ENCODE data around the gene FBXW8. TPM values are rescaled to one million over a fixed set of nuclear protein-coding genes. Genes with fewer than 3 reads are reported as not detected.

Gene FBXW8
- total and polyA plus RNA-seq, 4 donors: 3.9 to 20.3 (median 12.5) TPM

DNA sequence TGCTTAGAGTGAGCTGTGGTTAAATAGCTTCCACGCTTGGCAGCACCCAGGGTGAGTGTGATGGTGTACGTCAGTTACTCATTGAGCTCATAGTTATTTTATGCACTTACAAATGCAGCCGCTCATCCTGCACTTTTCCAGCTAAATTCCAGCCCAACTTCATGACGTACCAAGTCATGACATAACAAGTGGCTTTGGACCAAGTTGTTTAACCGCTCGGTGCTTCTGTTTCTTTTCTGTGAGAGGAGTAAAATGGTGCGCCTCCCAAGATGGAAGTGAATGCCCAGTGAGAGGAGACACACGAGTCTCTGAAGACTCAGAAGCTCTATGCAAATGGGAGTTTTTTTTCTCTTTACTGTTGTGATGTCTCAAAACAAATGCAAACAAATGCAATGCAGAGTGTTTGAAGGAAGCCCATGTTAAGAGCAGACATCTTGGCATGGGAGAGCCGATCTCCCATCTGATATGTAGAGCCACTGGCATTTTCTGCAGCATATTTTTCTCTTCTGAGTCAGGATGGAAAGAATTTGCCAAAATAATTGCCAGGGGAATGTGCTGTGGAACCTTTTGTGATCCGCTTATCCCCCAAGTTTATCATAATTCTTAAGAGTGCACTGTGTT is 72.2 kb downstream of the FBXW8 start:
- no peak overlapping the region for H3K27ac ChIP-seq (ENCODE audit: low read depth in 1 of 2, low read length in 1 of 2)
- H3K4me3 ChIP-seq: no peak overlapping the region
- DNase-seq: peak; percentile 42 to 85 (median 80)
- H3K9me3 ChIP-seq (ENCODE audit: control insufficient read depth in 4 of 4, insufficient read depth in 3 of 4, low read length in 3 of 4): no peaks in the 10 kb centered on the region
- peaks cover 0 to 16% (median 0%) of the 10 kb centered on the region in 5 donors for H3K4me1 ChIP-seq (ENCODE audit: control insufficient read depth in 5 of 5, insufficient read depth in 5 of 5, low read length in 5 of 5)
- no peaks in the 10 kb centered on the region for H3K27me3 ChIP-seq (ENCODE audit: control insufficient read depth in 3 of 3, insufficient read depth in 3 of 3, low read length in 2 of 3)
- ATAC-seq (ENCODE audit: insufficient read depth, low FRiP score): no peak
- TF ChIP-seq CTCF (IDR thresholded peaks at IDR 0.05; ENCODE audit: control extremely low read depth, extremely low read depth): no peak
- 86 to 89% methylated on average over 10 of the region's 10 CpGs for WGBS, 2 donors
- peaks cover 0 to 7% (median 6%) of the 10 kb centered on the region in 4 donors for H3K36me3 ChIP-seq (ENCODE audit: control insufficient read depth in 4 of 4, insufficient read depth in 4 of 4, low read length in 4 of 4)
- H3K9ac ChIP-seq (ENCODE audit: insufficient read depth in 1 of 2, low read length in 2 of 2): no peak overlapping the region

DNA sequence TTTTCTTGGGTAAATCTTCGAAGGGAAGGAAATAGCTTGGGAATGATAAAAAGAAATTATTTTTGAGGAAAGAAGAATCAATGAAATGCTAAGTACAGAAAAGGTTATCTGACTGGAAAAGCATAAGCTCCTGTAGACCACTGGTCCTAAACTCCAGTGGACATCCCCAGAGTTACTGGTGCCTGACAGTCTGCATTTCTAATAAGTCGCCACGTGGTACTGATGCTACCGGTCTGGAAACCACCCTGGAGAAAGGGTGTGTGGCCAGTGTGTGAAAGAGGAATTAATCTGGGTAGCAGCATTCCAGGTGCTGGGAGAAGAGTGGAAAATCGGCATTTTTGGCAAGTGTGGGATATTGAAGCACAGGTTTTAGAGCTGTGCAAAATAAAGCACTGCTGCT is 73.3 kb downstream of the FBXW8 start:
- Histone ChIP-seq H3K9me3 (ENCODE audit: control insufficient read depth in 4 of 4, insufficient read depth in 3 of 4, low read length in 3 of 4) (no peaks in the 10 kb centered on the region), H3K9ac (ENCODE audit: insufficient read depth in 1 of 2, low read length in 2 of 2) (no peak overlapping the region), H3K27me3 (ENCODE audit: control insufficient read depth in 3 of 3, insufficient read depth in 3 of 3, low read length in 2 of 3) (no peaks in the 10 kb centered on the region), H3K36me3 (ENCODE audit: control insufficient read depth in 4 of 4, insufficient read depth in 4 of 4, low read length in 4 of 4) (peaks cover 2 to 11% (median 7%) of the 10 kb centered on the region in 4 donors), H3K4me3 (no peak overlapping the region), H3K27ac (ENCODE audit: low read depth in 1 of 2, low read length in 1 of 2) (no peak overlapping the region), H3K4me1 (ENCODE audit: control insufficient read depth in 5 of 5, insufficient read depth in 5 of 5, low read length in 5 of 5) (peaks cover 0 to 16% (median 0%) of the 10 kb centered on the region in 5 donors)
- WGBS, 2 donors: 57 to 74% methylated on average over 5 of the region's 5 CpGs
- DNase-seq (no peak), ATAC-seq (ENCODE audit: insufficient read depth, low FRiP score) (no peak)
- TF ChIP-seq CTCF (IDR thresholded peaks at IDR 0.05; ENCODE audit: control extremely low read depth, extremely low read depth): no peak

- peaks cover 0 to 5% (median 0%) of the 10 kb centered on the region in 5 donors for H3K4me1 ChIP-seq (ENCODE audit: control insufficient read depth in 5 of 5, insufficient read depth in 5 of 5, low read length in 5 of 5)
- TF ChIP-seq CTCF (IDR thresholded peaks at IDR 0.05; ENCODE audit: control extremely low read depth, extremely low read depth): no peak
These were observed 79.6 kb downstream of the FBXW8 start for GRCh38 chr12:116990329-116990728.

More at GRCh38 chr12:116990329-116990728, 79.6 kb downstream of the FBXW8 start:
- H3K9ac ChIP-seq (ENCODE audit: insufficient read depth in 1 of 2, low read length in 2 of 2): no peak overlapping the region
- H3K27ac ChIP-seq (ENCODE audit: low read depth in 1 of 2, low read length in 1 of 2): peak overlapping the region in 1 of 2 donors; percentile 5
- peaks cover 8 to 22% (median 13%) of the 10 kb centered on the region in 4 donors for H3K36me3 ChIP-seq (ENCODE audit: control insufficient read depth in 4 of 4, insufficient read depth in 4 of 4, low read length in 4 of 4)
- H3K27me3 ChIP-seq (ENCODE audit: control insufficient read depth in 3 of 3, insufficient read depth in 3 of 3, low read length in 2 of 3): no peaks in the 10 kb centered on the region
- ATAC-seq (ENCODE audit: insufficient read depth, low FRiP score) (no peak), DNase-seq (no peak)
- no peaks in the 10 kb centered on the region for H3K9me3 ChIP-seq (ENCODE audit: control insufficient read depth in 4 of 4, insufficient read depth in 3 of 4, low read length in 3 of 4)
- no peak overlapping the region for H3K4me3 ChIP-seq

Measured in lung (tissue), 12 donors.